Measurements from ENCODE around the gene IFI27L1. TPM values are rescaled to one million over a fixed set of nuclear protein-coding genes. Genes with fewer than 3 reads are reported as not detected.

Gene IFI27L1
- total RNA-seq, 1 donor, result 9.8 TPM

GRCh38 chr14:94111276-94112095 is 30.4 kb downstream of the IFI27L1 start:
- Histone ChIP-seq H4K20me1 (ENCODE audit: insufficient read depth, low read length) (no peaks in the 10 kb centered on the region), H3K4me2 (ENCODE audit: insufficient read depth, low read length) (no peak overlapping the region), H3K4me1 (ENCODE audit: insufficient read depth, low read length) (peaks cover 18% of the 10 kb centered on the region), H3K27ac (ENCODE audit: low read depth, low read length) (no peak overlapping the region), H3K27me3 (ENCODE audit: insufficient read depth, low read length) (peaks cover 7% of the 10 kb centered on the region), H3K9me3 (ENCODE audit: low read depth, low read length) (no peaks in the 10 kb centered on the region), H3K4me3 (ENCODE audit: insufficient read depth, low read length) (no peak overlapping the region), H3K79me2 (ENCODE audit: insufficient read depth, low read length) (no peaks in the 10 kb centered on the region), H2AFZ (ENCODE audit: low read length) (no peak overlapping the region), H3K36me3 (ENCODE audit: insufficient read depth, low read length) (no peaks in the 10 kb centered on the region)
- TF ChIP-seq, protein P1, sequence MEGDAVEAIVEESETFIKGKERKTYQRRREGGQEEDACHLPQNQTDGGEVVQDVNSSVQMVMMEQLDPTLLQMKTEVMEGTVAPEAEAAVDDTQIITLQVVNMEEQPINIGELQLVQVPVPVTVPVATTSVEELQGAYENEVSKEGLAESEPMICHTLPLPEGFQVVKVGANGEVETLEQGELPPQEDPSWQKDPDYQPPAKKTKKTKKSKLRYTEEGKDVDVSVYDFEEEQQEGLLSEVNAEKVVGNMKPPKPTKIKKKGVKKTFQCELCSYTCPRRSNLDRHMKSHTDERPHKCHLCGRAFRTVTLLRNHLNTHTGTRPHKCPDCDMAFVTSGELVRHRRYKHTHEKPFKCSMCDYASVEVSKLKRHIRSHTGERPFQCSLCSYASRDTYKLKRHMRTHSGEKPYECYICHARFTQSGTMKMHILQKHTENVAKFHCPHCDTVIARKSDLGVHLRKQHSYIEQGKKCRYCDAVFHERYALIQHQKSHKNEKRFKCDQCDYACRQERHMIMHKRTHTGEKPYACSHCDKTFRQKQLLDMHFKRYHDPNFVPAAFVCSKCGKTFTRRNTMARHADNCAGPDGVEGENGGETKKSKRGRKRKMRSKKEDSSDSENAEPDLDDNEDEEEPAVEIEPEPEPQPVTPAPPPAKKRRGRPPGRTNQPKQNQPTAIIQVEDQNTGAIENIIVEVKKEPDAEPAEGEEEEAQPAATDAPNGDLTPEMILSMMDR (IDR thresholded peaks at IDR 0.05; ENCODE audit: extremely low read depth, low read depth, low read length), result no peak
- no peak for DNase-seq (ENCODE audit: insufficient read length, low spot score, missing footprints)

GRCh38 chr14:94112513-94113063 is 31.5 kb downstream of the IFI27L1 start:
- no peaks in the 10 kb centered on the region for H3K79me2 ChIP-seq (ENCODE audit: insufficient read depth, low read length)
- peaks cover 18% of the 10 kb centered on the region for H3K4me1 ChIP-seq (ENCODE audit: insufficient read depth, low read length)
- TF ChIP-seq, protein P1 (IDR thresholded peaks at IDR 0.05; ENCODE audit: extremely low read depth, low read depth, low read length), result no peak
- no peaks in the 10 kb centered on the region for H4K20me1 ChIP-seq (ENCODE audit: insufficient read depth, low read length)
- no peak overlapping the region for H3K4me2 ChIP-seq (ENCODE audit: insufficient read depth, low read length)
- H3K36me3 ChIP-seq (ENCODE audit: insufficient read depth, low read length), result no peaks in the 10 kb centered on the region
- no peaks in the 10 kb centered on the region for H3K9me3 ChIP-seq (ENCODE audit: low read depth, low read length)
- H3K4me3 ChIP-seq (ENCODE audit: insufficient read depth, low read length), result no peak overlapping the region
- no peak overlapping the region for H2AFZ ChIP-seq (ENCODE audit: low read length)
- peaks cover 12% of the 10 kb centered on the region for H3K27me3 ChIP-seq (ENCODE audit: insufficient read depth, low read length)
- no peak for DNase-seq (ENCODE audit: insufficient read length, low spot score, missing footprints)
- no peak overlapping the region for H3K27ac ChIP-seq (ENCODE audit: low read depth, low read length)

GRCh38 chr14:94113073-94113472 is 32.0 kb downstream of the IFI27L1 start:
- H3K9me3 ChIP-seq (ENCODE audit: low read depth, low read length), result no peaks in the 10 kb centered on the region
- peaks cover 18% of the 10 kb centered on the region for H3K4me1 ChIP-seq (ENCODE audit: insufficient read depth, low read length)
- TF ChIP-seq, protein P1 (IDR thresholded peaks at IDR 0.05; ENCODE audit: extremely low read depth, low read depth, low read length), result no peak
- H3K36me3 ChIP-seq (ENCODE audit: insufficient read depth, low read length), result no peaks in the 10 kb centered on the region
- H4K20me1 ChIP-seq (ENCODE audit: insufficient read depth, low read length), result no peaks in the 10 kb centered on the region
- H3K27ac ChIP-seq (ENCODE audit: low read depth, low read length), result no peak overlapping the region
- no peak overlapping the region for H3K4me2 ChIP-seq (ENCODE audit: insufficient read depth, low read length)
- no peaks in the 10 kb centered on the region for H3K79me2 ChIP-seq (ENCODE audit: insufficient read depth, low read length)
- peaks cover 16% of the 10 kb centered on the region for H3K27me3 ChIP-seq (ENCODE audit: insufficient read depth, low read length)
- no peak overlapping the region for H3K4me3 ChIP-seq (ENCODE audit: insufficient read depth, low read length)
- DNase-seq (ENCODE audit: insufficient read length, low spot score, missing footprints), result no peak
- H2AFZ ChIP-seq (ENCODE audit: low read length), result no peak overlapping the region

GRCh38 chr14:94113490-94113889 is 32.4 kb downstream of the IFI27L1 start:
- Histone ChIP-seq H3K4me3 (ENCODE audit: insufficient read depth, low read length) (no peak overlapping the region), H3K27me3 (ENCODE audit: insufficient read depth, low read length) (peaks cover 17% of the 10 kb centered on the region), H4K20me1 (ENCODE audit: insufficient read depth, low read length) (no peaks in the 10 kb centered on the region), H3K4me1 (ENCODE audit: insufficient read depth, low read length) (peaks cover 18% of the 10 kb centered on the region), H2AFZ (ENCODE audit: low read length) (no peak overlapping the region), H3K4me2 (ENCODE audit: insufficient read depth, low read length) (no peak overlapping the region), H3K9me3 (ENCODE audit: low read depth, low read length) (no peaks in the 10 kb centered on the region), H3K27ac (ENCODE audit: low read depth, low read length) (peak overlapping the region; percentile 8), H3K36me3 (ENCODE audit: insufficient read depth, low read length) (no peaks in the 10 kb centered on the region), H3K79me2 (ENCODE audit: insufficient read depth, low read length) (no peaks in the 10 kb centered on the region)
- DNase-seq (ENCODE audit: insufficient read length, low spot score, missing footprints), result no peak
- TF ChIP-seq, protein P1 (IDR thresholded peaks at IDR 0.05; ENCODE audit: extremely low read depth, low read depth, low read length), result no peak
